H1 (cell line): ENCODE data around the gene MED29. TPM values are rescaled to one million over a fixed set of nuclear protein-coding genes. Genes with fewer than 3 reads are reported as not detected.
A peak's percentile ranks its signal among the peaks of the same experiment; 100 is the strongest.

Source experiments
- CTCF ChIA-PET: fragments of 300-600 bp; sonication (Branson Sonifier 250); formaldehyde crosslinking; loops from one replicate; lab custom pipeline; 2021; ENCODE audit not compliant: partially characterized antibody; lab: Charles Lee
- POLR2A ChIA-PET: fragments of 300-600 bp; sonication (Branson Sonifier 250); formaldehyde crosslinking; loops from one replicate; lab custom pipeline; 2021; ENCODE audit warnings: inconsistent platforms; ENCODE audit not compliant: partially characterized antibody; lab: Charles Lee
- DNase-seq, 2 experiments: peaks; one replicate each; pipeline versions ENCODE4 v3.0.0 to v3.0.0-alpha.2; 2010 to 2022; ENCODE audit warnings: low spot score in 2 of 2, low read depth in 1 of 2, mixed read lengths in 1 of 2
- FAIRE-seq: peaks from 2 replicates; lab custom pipeline; 2011; peaks lifted over from hg19 to GRCh38; lab: Jason Lieb, UNC
- H2AFZ ChIP-seq: 2 replicates; pipeline ENCODE4 v1.8.1; 2012; ENCODE audit warnings: low read length, inconsistent platforms
- H2AK5ac ChIP-seq: 2 replicates; pipeline ENCODE4 v1.6.1; 2013; ENCODE audit warnings: low read depth, low read length
- H2BK120ac ChIP-seq: replicated peaks from 2 replicates; pipeline ENCODE3; 2013; ENCODE audit warnings: low read depth, low read length, inconsistent platforms
- H2BK12ac ChIP-seq: 2 replicates; pipeline ENCODE4 v1.6.1; 2013; ENCODE audit warnings: low read depth, low read length
- H2BK15ac ChIP-seq: 2 replicates; pipeline ENCODE4 v1.6.1; 2013; ENCODE audit warnings: low read length
- H2BK20ac ChIP-seq: 2 replicates; pipeline ENCODE4 v1.6.1; 2013; ENCODE audit warnings: low read length
- H2BK5ac ChIP-seq: 2 replicates; pipeline ENCODE4 v1.6.1; 2013; ENCODE audit warnings: low read depth, low read length
- H3K14ac ChIP-seq: 2 replicates; pipeline ENCODE4 v1.6.1; 2013; ENCODE audit warnings: inconsistent platforms; ENCODE audit not compliant: insufficient read length
- H3K18ac ChIP-seq: 2 replicates; pipeline ENCODE4 v1.6.1; 2013; ENCODE audit warnings: low read length; ENCODE audit errors: extremely low read depth
- H3K23ac ChIP-seq: 2 replicates; pipeline ENCODE4 v1.6.1; 2013; ENCODE audit warnings: inconsistent platforms; ENCODE audit not compliant: insufficient read length
- H3K23me2 ChIP-seq: 2 replicates; pipeline ENCODE4 v1.6.1; 2013; ENCODE audit warnings: low read depth, low read length
- H3K27ac ChIP-seq: 2 replicates; pipeline ENCODE4 v1.6.1; 2011; ENCODE audit warnings: low read depth, low read length, inconsistent platforms
- H3K27me3 ChIP-seq, 4 experiments: replicated peaks in 1 of 4; 1 replicate in 1 of 4; 2 replicates in 3 of 4; pipeline versions ENCODE4 v1.6.1 to v1.8.1; 2011 to 2013; ENCODE audit warnings: low read length in 3 of 4, mild to moderate bottlenecking in 3 of 4, inconsistent platforms in 2 of 4, mixed read lengths in 2 of 4, moderate library complexity in 1 of 4; ENCODE audit not compliant: control insufficient read depth in 3 of 4, insufficient read depth in 3 of 4; ENCODE audit errors: extremely low read depth in 1 of 4
- H3K36me3 ChIP-seq, 4 experiments: 2 replicates each; pipeline versions ENCODE4 v1.6.1 to v1.8.1; 2011 to 2013; ENCODE audit warnings: mild to moderate bottlenecking in 4 of 4, low read length in 3 of 4, moderate library complexity in 2 of 4, control low read depth in 1 of 4, inconsistent platforms in 1 of 4; ENCODE audit not compliant: insufficient read depth in 4 of 4, control insufficient read depth in 2 of 4
- H3K4ac ChIP-seq: replicated peaks from 2 replicates; pipeline ENCODE3; 2013; ENCODE audit warnings: low read length, low read depth, mixed read lengths, inconsistent platforms; ENCODE audit not compliant: insufficient read length
- H3K4me1 ChIP-seq, 4 experiments: replicated peaks in 1 of 4; 1 replicate in 1 of 4; 2 replicates in 3 of 4; pipeline versions ENCODE4 v1.6.1 to v1.8.1; 2011 to 2013; ENCODE audit warnings: low read length in 3 of 4, inconsistent platforms in 2 of 4, mixed read lengths in 1 of 4; ENCODE audit not compliant: insufficient read depth in 4 of 4, control insufficient read depth in 3 of 4
- H3K4me2 ChIP-seq, 2 experiments: 2 replicates each; pipeline versions ENCODE4 v1.6.1 to v1.8.1; 2011 to 2013; ENCODE audit warnings: low read depth in 2 of 2, low read length in 2 of 2, control low read depth in 1 of 2, inconsistent platforms in 1 of 2, mild to moderate bottlenecking in 1 of 2; ENCODE audit not compliant: insufficient read depth in 1 of 2
- H3K4me3 ChIP-seq, 4 experiments: fragments of 200-600, 300-600 bp in 1 of 4; sonication (generic), shearing (Covaris generic), sonication (Bioruptor Twin) in 1 of 4; 2 replicates each; pipeline versions ENCODE4 v1.5.1 to v1.8.1; 2011 to 2016; ENCODE audit warnings: low read length in 4 of 4, low read depth in 3 of 4, control low read depth in 2 of 4, inconsistent platforms in 2 of 4, mild to moderate bottlenecking in 2 of 4, mixed read lengths in 1 of 4, moderate library complexity in 1 of 4; ENCODE audit not compliant: insufficient read depth in 2 of 4; ENCODE audit errors: extremely low read depth in 1 of 4
- H3K56ac ChIP-seq: replicated peaks from 2 replicates; pipeline ENCODE3; 2013; ENCODE audit warnings: low read depth, mild to moderate bottlenecking, mixed read lengths, low read length, inconsistent platforms; ENCODE audit not compliant: insufficient read length
- H3K79me1 ChIP-seq: 2 replicates; pipeline ENCODE4 v1.6.1; 2013; ENCODE audit warnings: low read depth, low read length, control low read depth
- H3K79me2 ChIP-seq, 2 experiments: 2 replicates each; pipeline versions ENCODE4 v1.6.1 to v1.8.1; 2012 to 2013; ENCODE audit warnings: low read length in 2 of 2, mild to moderate bottlenecking in 2 of 2, inconsistent platforms in 1 of 2; ENCODE audit not compliant: insufficient read depth in 2 of 2, control insufficient read depth in 1 of 2
- H3K9ac ChIP-seq, 4 experiments: replicated peaks in 1 of 4; 1 replicate in 1 of 4; 2 replicates in 3 of 4; pipeline versions ENCODE4 v1.6.1 to v1.8.1; 2011 to 2013; ENCODE audit warnings: low read depth in 3 of 4, low read length in 3 of 4, control low read depth in 2 of 4, mild to moderate bottlenecking in 2 of 4, moderate library complexity in 2 of 4, inconsistent platforms in 1 of 4; ENCODE audit errors: extremely low read depth in 1 of 4
- H3K9me3 ChIP-seq, 2 experiments: 2 replicates each; pipeline versions ENCODE4 v1.6.1 to v1.8.1; 2012 to 2013; ENCODE audit warnings: mild to moderate bottlenecking in 2 of 2, moderate library complexity in 2 of 2, control low read depth in 1 of 2, inconsistent platforms in 1 of 2, low read depth in 1 of 2, low read length in 1 of 2, mixed read lengths in 1 of 2; ENCODE audit not compliant: insufficient read depth in 2 of 2
- H4K20me1 ChIP-seq, 2 experiments: replicated peaks in 1 of 2; 2 replicates each; pipeline versions ENCODE3 to v1.8.1; 2011 to 2013; ENCODE audit warnings: inconsistent platforms in 2 of 2, low read length in 2 of 2, mild to moderate bottlenecking in 1 of 2; ENCODE audit not compliant: insufficient read depth in 2 of 2, control insufficient read depth in 1 of 2
- H4K5ac ChIP-seq: 2 replicates; pipeline ENCODE4 v1.6.1; 2013; ENCODE audit warnings: low read length, low read depth, mixed read lengths, inconsistent platforms; ENCODE audit not compliant: insufficient read length
- H4K8ac ChIP-seq: 2 replicates; pipeline ENCODE4 v1.8.0; 2013; ENCODE audit warnings: mild to moderate bottlenecking, moderate library complexity, low read length, inconsistent platforms; ENCODE audit not compliant: insufficient read depth; ENCODE audit errors: extremely low read depth
- H4K91ac ChIP-seq: replicated peaks from 2 replicates; pipeline ENCODE3; 2013; ENCODE audit warnings: low read length, mixed read lengths, inconsistent platforms; ENCODE audit not compliant: insufficient read length
- BACH1 ChIP-seq: IDR thresholded peaks from 2 replicates; pipeline ENCODE4 v1.6.1; 2012; ENCODE audit warnings: low read length, improper control_type of control experiment
- EZH2 ChIP-seq: fragments of 200-600 bp; sonication (generic); IDR thresholded peaks from 2 replicates; pipeline ENCODE4 v1.7.1; 2012; ENCODE audit warnings: low read depth, mild to moderate bottlenecking, moderate library complexity, low read length, inconsistent platforms; ENCODE audit not compliant: severe bottlenecking
- FOSL1 ChIP-seq: IDR thresholded peaks from 2 replicates; pipeline ENCODE4 v1.6.1; 2011; ENCODE audit warnings: mild to moderate bottlenecking, low read depth, low read length, moderate library complexity; ENCODE audit not compliant: insufficient read depth
- HDAC2 ChIP-seq, 2 experiments: fragments of 300-600 bp in 1 of 2; sonication (generic) in 1 of 2; IDR thresholded peaks; 2 replicates each; pipeline ENCODE4 v1.6.1; 2011 to 2012; ENCODE audit warnings: low read depth in 2 of 2, low read length in 2 of 2, mild to moderate bottlenecking in 2 of 2, moderate library complexity in 2 of 2, borderline replicate concordance in 1 of 2, inconsistent platforms in 1 of 2
- JUN ChIP-seq: IDR thresholded peaks from 2 replicates; pipeline ENCODE4 v1.6.1; 2011; ENCODE audit warnings: low read depth, mild to moderate bottlenecking, improper control_type of control experiment, low read length
- KDM4A ChIP-seq: IDR thresholded peaks from one replicate; pipeline ENCODE4 v1.7.1; 2012; ENCODE audit warnings: low read depth, mild to moderate bottlenecking, moderate library complexity, low read length, inconsistent platforms; ENCODE audit not compliant: severe bottlenecking
- WGBS, 2 experiments: shearing (Covaris generic) in 1 of 2; methylation state at CpG; one replicate each; pipeline versions ENCODE4 v1.1.6 to v1.1.7; 2013 to 2015; ENCODE audit warnings: low lambda C conversion rate in 2 of 2, mixed read lengths in 2 of 2, inconsistent platforms in 1 of 2, low coverage in 1 of 2, missing lambda C conversion rate in 1 of 2; ENCODE audit not compliant: insufficient replicate concordance in 2 of 2, insufficient coverage in 1 of 2, insufficient read length in 1 of 2; ENCODE audit errors: extremely low coverage in 1 of 2, missing lambda C conversion rate in 1 of 2; 5-methylcytosine and 5-hydroxymethylcytosine counted together
- polyA plus RNA-seq, 7 experiments: library from polyadenylated mRNA; depleted of rRNA in 3 of 7; stranded (reverse) in 5 of 7; unstranded in 2 of 7; fragments of >200 nt in 5 of 7; fragments of 200-250 nt in 2 of 7; gene quantifications; 1 replicate in 5 of 7; 2 replicates in 1 of 7; 4 replicates in 1 of 7; pipeline versions ENCODE4 v1.2.1 to v1.2.3, GENCODE V29; 2011 to 2013; ENCODE audit warnings: missing spikeins in 2 of 7, mixed read lengths in 2 of 7
- total RNA-seq: library from RNA; stranded (reverse); fragmentation: NEBNext Ultra II Directional; extraction: Animal tissue kit (Norgen Biotek cat#: 25700); gene quantifications from 2 replicates; pipeline ENCODE4 v1.2.1, GENCODE V29; 2021
- TF ChIP-seq, protein P1 (sequence below), 3 experiments: IDR thresholded peaks; 1 replicate in 2 of 3; 2 replicates in 1 of 3; pipeline versions ENCODE4 v1.5.1 to v1.6.1; 2011; ENCODE audit warnings: low read length in 3 of 3, mild to moderate bottlenecking in 3 of 3, inconsistent platforms in 2 of 3, low read depth in 1 of 3, moderate library complexity in 1 of 3; ENCODE audit not compliant: insufficient read depth in 1 of 3; ENCODE audit errors: control extremely low read depth in 1 of 3

The MED29 gene
- total and polyA plus RNA-seq, 2 of the 8 experiments (the other 6 are each of a cell fraction or from before 2014, with no cell fraction given) = 31.1 to 52.5 TPM

- no peak overlapping the region for H3K23ac ChIP-seq
- peak in 1 of 2 experiments; percentile 67 for DNase-seq
- H4K91ac ChIP-seq = peak overlapping the region; percentile 55
- H4K5ac ChIP-seq = peak overlapping the region; percentile 69
- WGBS, 2 experiments = 5 to 80% methylated on average over 1 to 34 of the region's 35 CpGs
- H3K4me3 ChIP-seq = peak overlapping the region; percentile 64 to 97 (median 83)
- peak overlapping the region; percentile 1 for H2AK5ac ChIP-seq
- H3K4me1 ChIP-seq = peaks cover 10 to 48% (median 24%) of the 10 kb centered on the region in 4 experiments
- H2AFZ ChIP-seq = no peak overlapping the region
- peak overlapping the region; percentile 62 for H3K4ac ChIP-seq
- no peaks in the 10 kb centered on the region for H3K9me3 ChIP-seq
- H3K56ac ChIP-seq = peak overlapping the region; percentile 64
- H3K79me1 ChIP-seq = no peaks in the 10 kb centered on the region
- peak overlapping the region; percentile 96; the same call in 1 of the 2 replicates for H2BK12ac ChIP-seq
- H3K27me3 ChIP-seq = no peaks in the 10 kb centered on the region
- H2BK15ac ChIP-seq = peak overlapping the region; percentile 40; the same call in 1 of the 2 replicates
- peak overlapping the region; percentile 87; the same call in 1 of the 2 replicates for H2BK5ac ChIP-seq
- H4K20me1 ChIP-seq = peaks cover 0 to 16% of the 10 kb centered on the region in 2 experiments
- no peak for FAIRE-seq
- no peak overlapping the region for H2BK20ac ChIP-seq
- H4K8ac ChIP-seq = peak overlapping the region; percentile 51; the same call in 1 of the 2 replicates
- peak overlapping the region; percentile 90 for H3K18ac ChIP-seq
- H3K79me2 ChIP-seq = peaks cover 6 to 31% of the 10 kb centered on the region in 2 experiments; a peak in 3 of 4 replicates
- peaks cover 24% of the 10 kb centered on the region for H3K23me2 ChIP-seq
- H3K9ac ChIP-seq = peak overlapping the region; percentile 79 to 92 (median 88)
- ChIA-PET CTCF (no interaction called here), POLR2A (interaction anchor here (0.7 to 14.3 kb wide), 3 partner anchors 17 to 65 kb away, joined by 4 to 234 read pairs (median 182); partner anchors contain the start of genes MED29, PAF1 and RPS16)
- no peak overlapping the region for H3K14ac ChIP-seq
- H2BK120ac ChIP-seq = no peak overlapping the region
- peaks cover 0 to 5% (median 0%) of the 10 kb centered on the region in 4 experiments; a peak in 1 of 8 replicates for H3K36me3 ChIP-seq
- H3K4me2 ChIP-seq = peak overlapping the region; percentile 78 to 84
- H3K27ac ChIP-seq = peak overlapping the region; percentile 92
- TF ChIP-seq EZH2 (no peak), JUN (no peak), FOSL1 (no peak), KDM4A (peak; percentile 48), BACH1 (no peak), HDAC2 (IDR thresholded peaks at IDR 0.05; ENCODE audit: borderline replicate concordance in 1 of 2, low read depth in 2 of 2, low read length in 2 of 2) (no peak)
- TF ChIP-seq, protein P1, sequence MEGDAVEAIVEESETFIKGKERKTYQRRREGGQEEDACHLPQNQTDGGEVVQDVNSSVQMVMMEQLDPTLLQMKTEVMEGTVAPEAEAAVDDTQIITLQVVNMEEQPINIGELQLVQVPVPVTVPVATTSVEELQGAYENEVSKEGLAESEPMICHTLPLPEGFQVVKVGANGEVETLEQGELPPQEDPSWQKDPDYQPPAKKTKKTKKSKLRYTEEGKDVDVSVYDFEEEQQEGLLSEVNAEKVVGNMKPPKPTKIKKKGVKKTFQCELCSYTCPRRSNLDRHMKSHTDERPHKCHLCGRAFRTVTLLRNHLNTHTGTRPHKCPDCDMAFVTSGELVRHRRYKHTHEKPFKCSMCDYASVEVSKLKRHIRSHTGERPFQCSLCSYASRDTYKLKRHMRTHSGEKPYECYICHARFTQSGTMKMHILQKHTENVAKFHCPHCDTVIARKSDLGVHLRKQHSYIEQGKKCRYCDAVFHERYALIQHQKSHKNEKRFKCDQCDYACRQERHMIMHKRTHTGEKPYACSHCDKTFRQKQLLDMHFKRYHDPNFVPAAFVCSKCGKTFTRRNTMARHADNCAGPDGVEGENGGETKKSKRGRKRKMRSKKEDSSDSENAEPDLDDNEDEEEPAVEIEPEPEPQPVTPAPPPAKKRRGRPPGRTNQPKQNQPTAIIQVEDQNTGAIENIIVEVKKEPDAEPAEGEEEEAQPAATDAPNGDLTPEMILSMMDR (IDR thresholded peaks at IDR 0.05; ENCODE audit: control extremely low read depth in 1 of 3, insufficient read depth in 1 of 3, low read depth in 1 of 3, low read length in 3 of 3) = no peak
Observed at GRCh38 chr19:39410017-39410830, 19.0 kb downstream of the MED29 start.
